H1 (cell line): ENCODE results near the gene ADGRB2. TPM values are rescaled to one million over a fixed set of nuclear protein-coding genes. Genes with fewer than 3 reads are reported as not detected.

ENCODE experiments used
- CTCF ChIA-PET: fragments of 300-600 bp; sonication (Branson Sonifier 250); formaldehyde crosslinking; loops from one replicate; lab custom pipeline; 2021; ENCODE audit not compliant: partially characterized antibody; lab: Charles Lee
- POLR2A ChIA-PET: fragments of 300-600 bp; sonication (Branson Sonifier 250); formaldehyde crosslinking; loops from one replicate; lab custom pipeline; 2021; ENCODE audit warnings: inconsistent platforms; ENCODE audit not compliant: partially characterized antibody; lab: Charles Lee
- DNase-seq, 2 experiments: peaks; one replicate each; pipeline versions ENCODE4 v3.0.0 to v3.0.0-alpha.2; 2010 to 2022; ENCODE audit warnings: low spot score in 2 of 2, low read depth in 1 of 2, mixed read lengths in 1 of 2
- FAIRE-seq: peaks from 2 replicates; lab custom pipeline; 2011; peaks lifted over from hg19 to GRCh38; lab: Jason Lieb, UNC
- H2AFZ ChIP-seq: 2 replicates; pipeline ENCODE4 v1.8.1; 2012; ENCODE audit warnings: low read length, inconsistent platforms
- H2AK5ac ChIP-seq: 2 replicates; pipeline ENCODE4 v1.6.1; 2013; ENCODE audit warnings: low read depth, low read length
- H2BK120ac ChIP-seq: replicated peaks from 2 replicates; pipeline ENCODE3; 2013; ENCODE audit warnings: low read depth, low read length, inconsistent platforms
- H2BK12ac ChIP-seq: 2 replicates; pipeline ENCODE4 v1.6.1; 2013; ENCODE audit warnings: low read depth, low read length
- H2BK15ac ChIP-seq: 2 replicates; pipeline ENCODE4 v1.6.1; 2013; ENCODE audit warnings: low read length
- H2BK20ac ChIP-seq: 2 replicates; pipeline ENCODE4 v1.6.1; 2013; ENCODE audit warnings: low read length
- H2BK5ac ChIP-seq: 2 replicates; pipeline ENCODE4 v1.6.1; 2013; ENCODE audit warnings: low read depth, low read length
- H3K14ac ChIP-seq: 2 replicates; pipeline ENCODE4 v1.6.1; 2013; ENCODE audit warnings: inconsistent platforms; ENCODE audit not compliant: insufficient read length
- H3K18ac ChIP-seq: 2 replicates; pipeline ENCODE4 v1.6.1; 2013; ENCODE audit warnings: low read length; ENCODE audit errors: extremely low read depth
- H3K23ac ChIP-seq: 2 replicates; pipeline ENCODE4 v1.6.1; 2013; ENCODE audit warnings: inconsistent platforms; ENCODE audit not compliant: insufficient read length
- H3K23me2 ChIP-seq: 2 replicates; pipeline ENCODE4 v1.6.1; 2013; ENCODE audit warnings: low read depth, low read length
- H3K27ac ChIP-seq: 2 replicates; pipeline ENCODE4 v1.6.1; 2011; ENCODE audit warnings: low read depth, low read length, inconsistent platforms
- H3K27me3 ChIP-seq, 4 experiments: replicated peaks in 1 of 4; 1 replicate in 1 of 4; 2 replicates in 3 of 4; pipeline versions ENCODE4 v1.6.1 to v1.8.1; 2011 to 2013; ENCODE audit warnings: low read length in 3 of 4, mild to moderate bottlenecking in 3 of 4, inconsistent platforms in 2 of 4, mixed read lengths in 2 of 4, moderate library complexity in 1 of 4; ENCODE audit not compliant: control insufficient read depth in 3 of 4, insufficient read depth in 3 of 4; ENCODE audit errors: extremely low read depth in 1 of 4
- H3K36me3 ChIP-seq, 4 experiments: 2 replicates each; pipeline versions ENCODE4 v1.6.1 to v1.8.1; 2011 to 2013; ENCODE audit warnings: mild to moderate bottlenecking in 4 of 4, low read length in 3 of 4, moderate library complexity in 2 of 4, control low read depth in 1 of 4, inconsistent platforms in 1 of 4; ENCODE audit not compliant: insufficient read depth in 4 of 4, control insufficient read depth in 2 of 4
- H3K4ac ChIP-seq: replicated peaks from 2 replicates; pipeline ENCODE3; 2013; ENCODE audit warnings: low read length, low read depth, mixed read lengths, inconsistent platforms; ENCODE audit not compliant: insufficient read length
- H3K4me1 ChIP-seq, 4 experiments: replicated peaks in 1 of 4; 1 replicate in 1 of 4; 2 replicates in 3 of 4; pipeline versions ENCODE4 v1.6.1 to v1.8.1; 2011 to 2013; ENCODE audit warnings: low read length in 3 of 4, inconsistent platforms in 2 of 4, mixed read lengths in 1 of 4; ENCODE audit not compliant: insufficient read depth in 4 of 4, control insufficient read depth in 3 of 4
- H3K4me2 ChIP-seq, 2 experiments: 2 replicates each; pipeline versions ENCODE4 v1.6.1 to v1.8.1; 2011 to 2013; ENCODE audit warnings: low read depth in 2 of 2, low read length in 2 of 2, control low read depth in 1 of 2, inconsistent platforms in 1 of 2, mild to moderate bottlenecking in 1 of 2; ENCODE audit not compliant: insufficient read depth in 1 of 2
- H3K4me3 ChIP-seq, 4 experiments: fragments of 200-600, 300-600 bp in 1 of 4; sonication (generic), shearing (Covaris generic), sonication (Bioruptor Twin) in 1 of 4; 2 replicates each; pipeline versions ENCODE4 v1.5.1 to v1.8.1; 2011 to 2016; ENCODE audit warnings: low read length in 4 of 4, low read depth in 3 of 4, control low read depth in 2 of 4, inconsistent platforms in 2 of 4, mild to moderate bottlenecking in 2 of 4, mixed read lengths in 1 of 4, moderate library complexity in 1 of 4; ENCODE audit not compliant: insufficient read depth in 2 of 4; ENCODE audit errors: extremely low read depth in 1 of 4
- H3K56ac ChIP-seq: replicated peaks from 2 replicates; pipeline ENCODE3; 2013; ENCODE audit warnings: low read depth, mild to moderate bottlenecking, mixed read lengths, low read length, inconsistent platforms; ENCODE audit not compliant: insufficient read length
- H3K79me1 ChIP-seq: 2 replicates; pipeline ENCODE4 v1.6.1; 2013; ENCODE audit warnings: low read depth, low read length, control low read depth
- H3K79me2 ChIP-seq, 2 experiments: 2 replicates each; pipeline versions ENCODE4 v1.6.1 to v1.8.1; 2012 to 2013; ENCODE audit warnings: low read length in 2 of 2, mild to moderate bottlenecking in 2 of 2, inconsistent platforms in 1 of 2; ENCODE audit not compliant: insufficient read depth in 2 of 2, control insufficient read depth in 1 of 2
- H3K9ac ChIP-seq, 4 experiments: replicated peaks in 1 of 4; 1 replicate in 1 of 4; 2 replicates in 3 of 4; pipeline versions ENCODE4 v1.6.1 to v1.8.1; 2011 to 2013; ENCODE audit warnings: low read depth in 3 of 4, low read length in 3 of 4, control low read depth in 2 of 4, mild to moderate bottlenecking in 2 of 4, moderate library complexity in 2 of 4, inconsistent platforms in 1 of 4; ENCODE audit errors: extremely low read depth in 1 of 4
- H3K9me3 ChIP-seq, 2 experiments: 2 replicates each; pipeline versions ENCODE4 v1.6.1 to v1.8.1; 2012 to 2013; ENCODE audit warnings: mild to moderate bottlenecking in 2 of 2, moderate library complexity in 2 of 2, control low read depth in 1 of 2, inconsistent platforms in 1 of 2, low read depth in 1 of 2, low read length in 1 of 2, mixed read lengths in 1 of 2; ENCODE audit not compliant: insufficient read depth in 2 of 2
- H4K20me1 ChIP-seq, 2 experiments: replicated peaks in 1 of 2; 2 replicates each; pipeline versions ENCODE3 to v1.8.1; 2011 to 2013; ENCODE audit warnings: inconsistent platforms in 2 of 2, low read length in 2 of 2, mild to moderate bottlenecking in 1 of 2; ENCODE audit not compliant: insufficient read depth in 2 of 2, control insufficient read depth in 1 of 2
- H4K5ac ChIP-seq: 2 replicates; pipeline ENCODE4 v1.6.1; 2013; ENCODE audit warnings: low read length, low read depth, mixed read lengths, inconsistent platforms; ENCODE audit not compliant: insufficient read length
- H4K8ac ChIP-seq: 2 replicates; pipeline ENCODE4 v1.8.0; 2013; ENCODE audit warnings: mild to moderate bottlenecking, moderate library complexity, low read length, inconsistent platforms; ENCODE audit not compliant: insufficient read depth; ENCODE audit errors: extremely low read depth
- H4K91ac ChIP-seq: replicated peaks from 2 replicates; pipeline ENCODE3; 2013; ENCODE audit warnings: low read length, mixed read lengths, inconsistent platforms; ENCODE audit not compliant: insufficient read length
- BRCA1 ChIP-seq: IDR thresholded peaks from 2 replicates; pipeline ENCODE4 v1.6.1; 2012; ENCODE audit warnings: low read depth, low read length, improper control_type of control experiment
- KDM4A ChIP-seq: IDR thresholded peaks from one replicate; pipeline ENCODE4 v1.7.1; 2012; ENCODE audit warnings: low read depth, mild to moderate bottlenecking, moderate library complexity, low read length, inconsistent platforms; ENCODE audit not compliant: severe bottlenecking
- MAFK ChIP-seq: IDR thresholded peaks from 2 replicates; pipeline ENCODE4 v1.6.1; 2012; ENCODE audit warnings: low read depth, mild to moderate bottlenecking, improper control_type of control experiment, low read length
- POLR2A ChIP-seq, 2 experiments: IDR thresholded peaks; 1 replicate in 1 of 2; 2 replicates in 1 of 2; pipeline ENCODE4 v1.6.1; 2011; ENCODE audit warnings: low read depth in 2 of 2, low read length in 2 of 2, mild to moderate bottlenecking in 2 of 2; ENCODE audit errors: control extremely low read depth in 1 of 2
- POU5F1 ChIP-seq: IDR thresholded peaks from 2 replicates; pipeline ENCODE4 v1.6.1; 2011; ENCODE audit warnings: low read depth, mild to moderate bottlenecking, low read length, moderate library complexity
- SIX5 ChIP-seq: IDR thresholded peaks from 2 replicates; pipeline ENCODE4 v1.6.1; 2011; ENCODE audit warnings: mild to moderate bottlenecking, low read depth, low read length
- SP2 ChIP-seq: IDR thresholded peaks from 2 replicates; pipeline ENCODE4 v1.6.1; 2012; ENCODE audit warnings: mild to moderate bottlenecking, low read length, inconsistent platforms
- TAF7 ChIP-seq: optimal IDR thresholded peaks from 2 replicates; pipeline ENCODE3; 2011; ENCODE audit warnings: low read depth, mild to moderate bottlenecking, inconsistent platforms, low read length, moderate library complexity, borderline replicate concordance
- WGBS, 2 experiments: shearing (Covaris generic) in 1 of 2; methylation state at CpG; one replicate each; pipeline versions ENCODE4 v1.1.6 to v1.1.7; 2013 to 2015; ENCODE audit warnings: low lambda C conversion rate in 2 of 2, mixed read lengths in 2 of 2, inconsistent platforms in 1 of 2, low coverage in 1 of 2, missing lambda C conversion rate in 1 of 2; ENCODE audit not compliant: insufficient replicate concordance in 2 of 2, insufficient coverage in 1 of 2, insufficient read length in 1 of 2; ENCODE audit errors: extremely low coverage in 1 of 2, missing lambda C conversion rate in 1 of 2; 5-methylcytosine and 5-hydroxymethylcytosine counted together
- polyA plus RNA-seq, 7 experiments: library from polyadenylated mRNA; depleted of rRNA in 3 of 7; stranded (reverse) in 5 of 7; unstranded in 2 of 7; fragments of >200 nt in 5 of 7; fragments of 200-250 nt in 2 of 7; gene quantifications; 1 replicate in 5 of 7; 2 replicates in 1 of 7; 4 replicates in 1 of 7; pipeline versions ENCODE4 v1.2.1 to v1.2.3, GENCODE V29; 2011 to 2013; ENCODE audit warnings: missing spikeins in 2 of 7, mixed read lengths in 2 of 7
- total RNA-seq: library from RNA; stranded (reverse); fragmentation: NEBNext Ultra II Directional; extraction: Animal tissue kit (Norgen Biotek cat#: 25700); gene quantifications from 2 replicates; pipeline ENCODE4 v1.2.1, GENCODE V29; 2021
- TF ChIP-seq, protein P1 (sequence below): IDR thresholded peaks from 2 replicates; pipeline ENCODE4 v1.6.1; 2012; ENCODE audit warnings: inconsistent platforms
- TF ChIP-seq, protein P2 (sequence below): IDR thresholded peaks from 2 replicates; pipeline ENCODE4 v1.6.1; 2012; ENCODE audit warnings: low read length, inconsistent platforms

Gene ADGRB2
- total and polyA plus RNA-seq, 2 of the 8 experiments (the other 6 are each of a cell fraction or from before 2014, with no cell fraction given): 15.6 to 26.2 TPM

DNA sequence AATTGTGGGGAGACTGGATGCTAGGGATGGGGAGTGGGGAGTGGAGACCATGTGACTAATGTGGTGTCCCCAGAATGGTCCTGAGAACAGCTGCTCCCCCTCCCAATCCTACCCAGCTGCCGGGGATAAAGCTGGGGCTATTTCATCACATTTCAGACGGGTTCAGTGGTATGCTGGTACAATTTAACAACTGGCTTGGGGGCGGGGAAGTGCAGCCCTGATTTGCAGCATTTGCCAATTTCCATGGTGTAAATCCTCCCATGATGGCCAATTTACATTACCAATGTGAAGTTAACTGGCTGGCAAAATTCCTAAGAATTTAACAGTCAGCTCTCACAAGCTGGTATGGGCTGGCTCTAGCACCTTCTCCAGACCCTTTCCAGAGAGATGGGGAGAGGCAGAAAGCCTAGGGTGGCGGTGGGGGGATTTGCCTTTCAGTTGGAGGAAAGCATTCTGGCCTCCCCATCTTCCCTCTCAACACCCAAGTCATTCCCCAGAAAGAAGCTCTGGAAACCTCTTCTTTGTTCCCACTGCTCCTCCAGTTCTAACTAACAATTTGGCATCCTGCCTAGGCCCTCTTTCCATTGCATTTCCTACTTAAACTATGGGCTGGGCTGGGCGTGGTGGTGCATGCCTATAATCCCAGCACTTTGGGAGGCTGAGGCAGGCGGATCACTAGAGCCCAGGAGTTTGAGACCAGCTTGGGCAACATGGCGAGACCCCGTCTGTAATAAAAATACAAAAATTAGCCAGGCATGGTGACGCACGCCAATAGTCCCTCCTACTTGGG is 11.3 kb upstream of the ADGRB2 start:
- 77% methylated on average over 10 of the region's 10 CpGs; no CpG with 5 or more reads in 1 of the 2 experiments for WGBS, 2 experiments
- POLR2A ChIA-PET: interaction anchor here (1.6 to 1.8 kb wide), 2 partner anchors 8 to 13 kb away, joined by 6 read pairs; no protein-coding TSS in a partner anchor
- CTCF ChIA-PET: interaction anchor here (0.9 to 5.3 kb wide), 7 partner anchors 11 to 189 kb away, joined by 3 to 43 read pairs (median 5); partner anchors contain the start of gene ADGRB2
- no peak for TF ChIP-seq KDM4A
- no peak for TF ChIP-seq BRCA1
- TF ChIP-seq, protein P1, sequence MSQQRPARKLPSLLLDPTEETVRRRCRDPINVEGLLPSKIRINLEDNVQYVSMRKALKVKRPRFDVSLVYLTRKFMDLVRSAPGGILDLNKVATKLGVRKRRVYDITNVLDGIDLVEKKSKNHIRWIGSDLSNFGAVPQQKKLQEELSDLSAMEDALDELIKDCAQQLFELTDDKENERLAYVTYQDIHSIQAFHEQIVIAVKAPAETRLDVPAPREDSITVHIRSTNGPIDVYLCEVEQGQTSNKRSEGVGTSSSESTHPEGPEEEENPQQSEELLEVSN: no peak
- TF ChIP-seq, protein P2, sequence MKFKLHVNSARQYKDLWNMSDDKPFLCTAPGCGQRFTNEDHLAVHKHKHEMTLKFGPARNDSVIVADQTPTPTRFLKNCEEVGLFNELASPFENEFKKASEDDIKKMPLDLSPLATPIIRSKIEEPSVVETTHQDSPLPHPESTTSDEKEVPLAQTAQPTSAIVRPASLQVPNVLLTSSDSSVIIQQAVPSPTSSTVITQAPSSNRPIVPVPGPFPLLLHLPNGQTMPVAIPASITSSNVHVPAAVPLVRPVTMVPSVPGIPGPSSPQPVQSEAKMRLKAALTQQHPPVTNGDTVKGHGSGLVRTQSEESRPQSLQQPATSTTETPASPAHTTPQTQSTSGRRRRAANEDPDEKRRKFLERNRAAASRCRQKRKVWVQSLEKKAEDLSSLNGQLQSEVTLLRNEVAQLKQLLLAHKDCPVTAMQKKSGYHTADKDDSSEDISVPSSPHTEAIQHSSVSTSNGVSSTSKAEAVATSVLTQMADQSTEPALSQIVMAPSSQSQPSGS: no peak
- no peak for TF ChIP-seq TAF7
- no peak for TF ChIP-seq SP2
- no peak for TF ChIP-seq SIX5
- no peak for TF ChIP-seq POU5F1
- TF ChIP-seq POLR2A (IDR thresholded peaks at IDR 0.05; ENCODE audit: control extremely low read depth in 1 of 2, low read depth in 2 of 2, low read length in 2 of 2): no peak
- TF ChIP-seq MAFK: no peak

More for the DNA sequence above, 11.3 kb upstream of the ADGRB2 start:
- Histone ChIP-seq H2BK120ac (no peak overlapping the region), H2AFZ (no peak overlapping the region), H3K4me2 (no peak overlapping the region), H4K91ac (no peak overlapping the region), H3K56ac (no peak overlapping the region), H3K9ac (no peak overlapping the region), H3K79me1 (peaks cover 3% of the 10 kb centered on the region; the same call in 1 of the 2 replicates), H3K4me1 (peaks cover 0 to 14% (median 7%) of the 10 kb centered on the region in 4 experiments; a peak in 6 of 7 replicates), H4K5ac (no peak overlapping the region), H3K36me3 (no peaks in the 10 kb centered on the region), H3K9me3 (no peaks in the 10 kb centered on the region), H4K20me1 (peaks cover 0 to 2% of the 10 kb centered on the region in 2 experiments), H3K14ac (no peak overlapping the region), H2BK5ac (no peak overlapping the region), H3K79me2 (no peaks in the 10 kb centered on the region), H2BK15ac (no peak overlapping the region), H3K23me2 (peaks cover 7% of the 10 kb centered on the region), H2AK5ac (no peak overlapping the region), H3K23ac (no peak overlapping the region), H2BK20ac (no peak overlapping the region), H3K4ac (no peak overlapping the region), H4K8ac (no peak overlapping the region), H3K4me3 (no peak overlapping the region), H2BK12ac (no peak overlapping the region), H3K18ac (no peak overlapping the region), H3K27me3 (peaks cover 26 to 48% (median 43%) of the 10 kb centered on the region in 4 experiments), H3K27ac (no peak overlapping the region)
- no peak for DNase-seq
- FAIRE-seq: no peak
